Liver (tissue), 9 donors: Measurements from ENCODE around the gene JMJD1C. TPM values are rescaled to one million over a fixed set of nuclear protein-coding genes. Genes with fewer than 3 reads are reported as not detected.

Source experiments
- DNase-seq: peaks from one replicate; pipeline ENCODE4 v3.0.0-alpha.2; 2017; ENCODE audit warnings: low spot score
- H3K27ac ChIP-seq, 2 donors: one replicate each; pipeline ENCODE4 v1.7.0; 2013; ENCODE audit warnings: inconsistent platforms in 2 of 2, low read length in 2 of 2, control low read depth in 1 of 2, low read depth in 1 of 2, mild to moderate bottlenecking in 1 of 2
- H3K27me3 ChIP-seq, 4 donors: one replicate each; pipeline versions ENCODE4 v1.6.1 to v1.7.0; 2013; ENCODE audit warnings: low read length in 3 of 4, inconsistent platforms in 1 of 4, mild to moderate bottlenecking in 1 of 4, moderate library complexity in 1 of 4; ENCODE audit not compliant: control insufficient read depth in 4 of 4, insufficient read depth in 4 of 4
- H3K36me3 ChIP-seq, 4 donors: one replicate each; pipeline versions ENCODE4 v1.6.1 to v1.7.0; 2013; ENCODE audit warnings: low read length in 3 of 4, mild to moderate bottlenecking in 3 of 4, low read depth in 1 of 4, moderate library complexity in 1 of 4; ENCODE audit not compliant: control insufficient read depth in 4 of 4, insufficient read depth in 3 of 4
- H3K4me1 ChIP-seq, 4 donors: one replicate each; pipeline versions ENCODE4 v1.6.1 to v1.7.0; 2013; ENCODE audit warnings: low read length in 3 of 4, mild to moderate bottlenecking in 3 of 4, moderate library complexity in 1 of 4; ENCODE audit not compliant: control insufficient read depth in 4 of 4, insufficient read depth in 4 of 4
- H3K4me3 ChIP-seq, 3 donors: one replicate each; pipeline versions ENCODE4 v1.6.1 to v1.7.0; 2013; ENCODE audit warnings: low read length in 3 of 3, control low read depth in 1 of 3, low read depth in 1 of 3, mild to moderate bottlenecking in 1 of 3
- H3K9ac ChIP-seq, 2 donors: one replicate each; pipeline ENCODE4 v1.7.0; 2013; ENCODE audit warnings: low read length in 2 of 2, mild to moderate bottlenecking in 2 of 2, moderate library complexity in 2 of 2, control low read depth in 1 of 2, low read depth in 1 of 2
- H3K9me3 ChIP-seq, 4 donors: one replicate each; pipeline versions ENCODE4 v1.6.1 to v1.7.0; 2013; ENCODE audit warnings: low read length in 3 of 4; ENCODE audit not compliant: control insufficient read depth in 4 of 4
- CTCF ChIP-seq: fragments of 150-350 bp; IDR thresholded peaks from 2 replicates; pipeline ENCODE4 v1.5.1; 2017; ENCODE audit warnings: improper control_type of control experiment, low read depth, low read length; ENCODE audit not compliant: missing input control
- HNF4A ChIP-seq, 2 donors: conservative IDR thresholded peaks; 2 replicates each; pipeline ENCODE4 v1.6.1; 2016; ENCODE audit warnings: antibody characterized with exemption in 2 of 2, mild to moderate bottlenecking in 2 of 2
- HNF4G ChIP-seq: IDR thresholded peaks from 2 replicates; pipeline ENCODE4 v1.6.1; 2016; ENCODE audit warnings: antibody characterized with exemption
- JUND ChIP-seq, 2 donors: IDR thresholded peaks; 2 replicates each; pipeline ENCODE4 v1.6.1; 2016; ENCODE audit warnings: antibody characterized with exemption in 2 of 2
- MAX ChIP-seq: IDR thresholded peaks from 2 replicates; pipeline ENCODE4 v1.6.1; 2016; ENCODE audit warnings: antibody characterized with exemption
- NR2F2 ChIP-seq: IDR thresholded peaks from 2 replicates; pipeline ENCODE4 v1.6.1; 2016; ENCODE audit warnings: antibody characterized with exemption
- RAD21 ChIP-seq, 2 donors: IDR thresholded peaks; 2 replicates each; pipeline ENCODE4 v1.6.1; 2016; ENCODE audit warnings: antibody characterized with exemption in 2 of 2, mild to moderate bottlenecking in 2 of 2
- REST ChIP-seq: IDR thresholded peaks from 2 replicates; pipeline ENCODE4 v1.6.1; 2016; ENCODE audit warnings: antibody characterized with exemption, mild to moderate bottlenecking
- RXRA ChIP-seq, 2 donors: IDR thresholded peaks; 2 replicates each; pipeline ENCODE4 v1.6.1; 2017 to 2018; ENCODE audit warnings: antibody characterized with exemption in 2 of 2, mild to moderate bottlenecking in 1 of 2
- SP1 ChIP-seq: IDR thresholded peaks from 2 replicates; pipeline ENCODE4 v1.6.1; 2018; ENCODE audit warnings: antibody characterized with exemption, mild to moderate bottlenecking
- YY1 ChIP-seq: IDR thresholded peaks from 2 replicates; pipeline ENCODE4 v1.6.1; 2016; ENCODE audit warnings: antibody characterized with exemption, mild to moderate bottlenecking
- ZBTB33 ChIP-seq: IDR thresholded peaks from 2 replicates; pipeline ENCODE4 v1.6.1; 2016; ENCODE audit warnings: antibody characterized with exemption
- WGBS: extraction: QIAGEN DNeasy Blood & Tissue Kit; methylation state at CpG from one replicate; pipeline ENCODE4 v1.1.7; 2013; 5-methylcytosine and 5-hydroxymethylcytosine counted together
- polyA plus RNA-seq, 2 donors: library from polyadenylated mRNA; stranded (reverse) in 1 of 2; unstranded in 1 of 2; fragments of 200-250 nt in 1 of 2; fragments of >200 nt in 1 of 2; fragmentation: Nextera tagmentation in 1 of 2; extraction: Ambion mirVana in 1 of 2; gene quantifications; one replicate each; pipeline versions ENCODE4 v1.2.1 to v1.2.3, GENCODE V29; 2013 to 2015
- total RNA-seq, 2 donors: library from RNA; depleted of rRNA; stranded (reverse); fragments of >200 nt; gene quantifications; one replicate each; pipeline ENCODE4 v1.2.3, GENCODE V29; 2014
- donor health status: healthy.
- donor health status: healthy.
- donor health status: healthy.
- donor health status: healthy.
- donor health status: healthy.

The JMJD1C gene
- total and polyA plus RNA-seq, 4 donors, result 11.0 to 93.1 (median 56.0) TPM

GRCh38 chr10:63365976-63366765 lies 99.6 kb downstream of the JMJD1C start:
- TF ChIP-seq REST (no peak), RXRA (IDR thresholded peaks at IDR 0.05) (peak; percentile 35 to 39), HNF4A (conservative IDR thresholded peaks at IDR 0.05) (peak; percentile 46 to 61), MAX (no peak), NR2F2 (no peak), HNF4G (no peak), SP1 (peak; percentile 56)
- H3K27ac ChIP-seq, result peak overlapping the region in 1 of 2 donors; percentile 48
- H3K9me3 ChIP-seq, result no peaks in the 10 kb centered on the region
- no peaks in the 10 kb centered on the region for H3K27me3 ChIP-seq
- WGBS, result 82% methylated on average over 2 of the region's 2 CpGs
- no peak for DNase-seq
- H3K4me3 ChIP-seq, result peak overlapping the region in 1 of 3 donors; percentile 4
- H3K9ac ChIP-seq, result no peak overlapping the region
- no peaks in the 10 kb centered on the region for H3K36me3 ChIP-seq
- H3K4me1 ChIP-seq, result peaks cover 2 to 31% (median 26%) of the 10 kb centered on the region in 4 donors

GRCh38 chr10:63364918-63365317 lies 100.9 kb downstream of the JMJD1C start:
- WGBS, result 31% methylated on average over 2 of the region's 2 CpGs
- Histone ChIP-seq H3K9me3 (no peaks in the 10 kb centered on the region), H3K27me3 (no peaks in the 10 kb centered on the region), H3K27ac (no peak overlapping the region), H3K9ac (no peak overlapping the region), H3K4me3 (no peak overlapping the region), H3K4me1 (peaks cover 2 to 31% (median 26%) of the 10 kb centered on the region in 4 donors), H3K36me3 (no peaks in the 10 kb centered on the region)
- peak; percentile 45 to 53 for TF ChIP-seq HNF4A (conservative IDR thresholded peaks at IDR 0.05)
- peak; percentile 57 for TF ChIP-seq ZBTB33
- TF ChIP-seq CTCF, result no peak
- no peak for TF ChIP-seq YY1
- peak in 1 of 2 donors; percentile 25 for TF ChIP-seq JUND (IDR thresholded peaks at IDR 0.05)
- peak; percentile 25 to 32 for TF ChIP-seq RAD21 (IDR thresholded peaks at IDR 0.05)
- peak; percentile 26 to 43 for TF ChIP-seq RXRA (IDR thresholded peaks at IDR 0.05)
- peak; percentile 16 for TF ChIP-seq MAX
- DNase-seq, result no peak
